ENCODE data around the gene SPOCK2.

DNA sequence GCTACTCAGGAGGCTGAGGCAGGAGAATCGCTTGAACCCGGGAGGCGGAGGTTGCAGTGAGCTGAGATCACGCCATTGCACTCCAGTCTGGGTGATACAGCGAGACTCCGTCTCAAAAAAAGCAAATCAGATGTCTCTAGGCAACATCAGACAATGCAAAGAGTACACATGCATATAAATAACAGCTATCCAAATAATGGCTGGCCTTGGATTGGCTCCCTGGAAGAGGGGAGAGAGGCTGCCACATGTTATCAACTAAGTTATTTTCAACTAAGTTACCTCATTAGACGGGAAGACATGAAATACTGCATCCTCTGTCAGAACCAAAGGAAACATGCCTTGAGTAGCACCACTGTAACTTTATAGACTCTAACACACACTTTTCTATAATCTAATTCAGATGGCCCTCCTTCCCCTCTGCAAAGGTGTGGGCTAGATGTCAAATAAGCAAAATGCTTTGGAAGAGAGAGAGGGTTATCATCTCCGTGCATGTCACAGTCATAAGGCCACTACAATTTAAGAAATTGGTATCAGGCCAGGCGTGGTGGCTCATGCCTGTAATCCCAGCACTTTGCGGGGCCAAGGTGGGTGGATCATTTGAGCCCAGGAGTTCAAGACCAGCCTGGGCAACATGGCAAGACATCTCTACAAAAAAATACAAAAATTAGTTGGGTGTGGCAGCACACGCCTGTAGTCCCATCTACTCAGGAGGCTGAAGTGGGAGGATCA, 22.5 kb upstream of the SPOCK2 start:
- TF ChIP-seq, protein P1, sequence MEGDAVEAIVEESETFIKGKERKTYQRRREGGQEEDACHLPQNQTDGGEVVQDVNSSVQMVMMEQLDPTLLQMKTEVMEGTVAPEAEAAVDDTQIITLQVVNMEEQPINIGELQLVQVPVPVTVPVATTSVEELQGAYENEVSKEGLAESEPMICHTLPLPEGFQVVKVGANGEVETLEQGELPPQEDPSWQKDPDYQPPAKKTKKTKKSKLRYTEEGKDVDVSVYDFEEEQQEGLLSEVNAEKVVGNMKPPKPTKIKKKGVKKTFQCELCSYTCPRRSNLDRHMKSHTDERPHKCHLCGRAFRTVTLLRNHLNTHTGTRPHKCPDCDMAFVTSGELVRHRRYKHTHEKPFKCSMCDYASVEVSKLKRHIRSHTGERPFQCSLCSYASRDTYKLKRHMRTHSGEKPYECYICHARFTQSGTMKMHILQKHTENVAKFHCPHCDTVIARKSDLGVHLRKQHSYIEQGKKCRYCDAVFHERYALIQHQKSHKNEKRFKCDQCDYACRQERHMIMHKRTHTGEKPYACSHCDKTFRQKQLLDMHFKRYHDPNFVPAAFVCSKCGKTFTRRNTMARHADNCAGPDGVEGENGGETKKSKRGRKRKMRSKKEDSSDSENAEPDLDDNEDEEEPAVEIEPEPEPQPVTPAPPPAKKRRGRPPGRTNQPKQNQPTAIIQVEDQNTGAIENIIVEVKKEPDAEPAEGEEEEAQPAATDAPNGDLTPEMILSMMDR (conservative IDR thresholded peaks at IDR 0.05; ENCODE audit: low read length): no peak
- no peak for TF ChIP-seq EZH2phosphoT487 (IDR thresholded peaks at IDR 0.05; ENCODE audit: borderline replicate concordance, low read depth, low read length)

All from OCI-LY7 (cell line).